Osteocyte (in vitro differentiated cells): ENCODE data around the gene CALML4. TPM values are rescaled to one million over a fixed set of nuclear protein-coding genes. Genes with fewer than 3 reads are reported as not detected.
"Not testable (repeated sequence)": the region's sequence is repeated elsewhere in the genome, so short reads cannot be mapped to it uniquely, and the experiment has no call there.

Experiments
- DNase-seq: peaks from one replicate; pipeline ENCODE4 v3.0.0; 2021; ENCODE audit warnings: mixed read lengths; ENCODE audit not compliant: unreplicated experiment; ENCODE audit errors: extremely low spot score
- H3K27ac Mint-ChIP-seq: one replicate; pipeline ENCODE4 v1.8.0; 2021; ENCODE audit warnings: mild to moderate bottlenecking, mixed read lengths; ENCODE audit not compliant: unreplicated experiment
- H3K27me3 Mint-ChIP-seq: one replicate; pipeline ENCODE4 v1.8.0; 2021; ENCODE audit warnings: mixed read lengths; ENCODE audit not compliant: unreplicated experiment
- H3K36me3 Mint-ChIP-seq: one replicate; pipeline ENCODE4 v1.8.0; 2021; ENCODE audit warnings: mixed read lengths; ENCODE audit not compliant: unreplicated experiment
- H3K4me1 Mint-ChIP-seq: one replicate; pipeline ENCODE4 v1.8.0; 2021; ENCODE audit warnings: mixed read lengths; ENCODE audit not compliant: unreplicated experiment
- H3K4me3 Mint-ChIP-seq: one replicate; pipeline ENCODE4 v1.8.0; 2021; ENCODE audit warnings: mild to moderate bottlenecking, moderate library complexity, mixed read lengths; ENCODE audit not compliant: unreplicated experiment
- H3K9me3 Mint-ChIP-seq: one replicate; pipeline ENCODE4 v1.8.0; 2021; ENCODE audit warnings: mixed read lengths; ENCODE audit not compliant: unreplicated experiment
- CTCF ChIP-seq: fragments of 200-600 bp; sonication (generic); IDR thresholded peaks from 2 replicates; pipeline ENCODE4 v1.5.0; 2021; ENCODE audit warnings: antibody characterized with exemption, mild to moderate bottlenecking, moderate library complexity
- total RNA-seq: library from RNA; stranded (reverse); gene quantifications from 2 replicates; pipeline ENCODE4 v1.2.1, GENCODE V29; 2021

Gene CALML4
- total RNA-seq, 1 donor from 2014 or later, result 2.0 TPM

DNA sequence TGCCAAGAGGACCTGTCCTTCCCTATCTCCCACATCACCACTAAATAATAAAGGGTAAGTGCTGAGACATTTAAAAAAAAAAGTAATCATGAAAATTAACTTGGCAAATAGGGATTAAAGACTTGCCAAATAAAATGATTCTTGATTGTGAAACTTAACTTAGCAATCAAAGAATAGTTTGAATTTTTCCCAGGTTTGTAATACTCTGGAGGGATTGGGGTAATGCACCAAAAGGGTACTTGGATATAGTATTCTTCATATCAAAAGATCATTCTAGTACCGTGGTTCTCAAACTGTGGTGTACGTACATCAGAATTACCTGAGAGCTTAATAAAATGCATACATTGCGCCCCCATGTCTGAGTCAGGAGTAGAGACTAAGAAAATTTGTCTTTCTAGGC, 28.5 kb downstream of the CALML4 start:
- H3K4me1 Mint-ChIP-seq, result peaks cover 7% of the 10 kb centered on the region
- no peak overlapping the region for H3K4me3 Mint-ChIP-seq
- peaks cover 38% of the 10 kb centered on the region for H3K36me3 Mint-ChIP-seq
- no peaks in the 10 kb centered on the region for H3K9me3 Mint-ChIP-seq
- TF ChIP-seq CTCF, result no peak
- no peaks in the 10 kb centered on the region for H3K27me3 Mint-ChIP-seq
- H3K27ac Mint-ChIP-seq, result no peak overlapping the region
- DNase-seq, result no peak

DNA sequence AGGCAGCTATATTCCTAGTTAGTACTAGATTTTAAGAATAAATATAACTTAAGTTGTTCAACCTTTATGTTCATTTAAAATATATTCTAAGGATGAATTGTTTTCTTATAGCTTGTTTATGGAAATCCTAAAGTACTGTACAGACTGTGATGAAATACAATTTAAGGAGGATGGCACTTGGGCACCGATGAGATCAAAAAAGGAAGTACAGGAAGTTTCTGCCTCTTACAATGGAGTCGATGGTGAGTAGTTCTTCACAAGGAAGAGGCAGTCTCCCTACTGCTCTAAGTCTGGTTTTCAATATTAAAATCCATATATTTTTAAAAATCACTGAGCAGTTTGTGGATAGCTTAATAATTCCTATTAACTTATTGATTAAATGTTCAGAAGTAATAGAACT, 29.6 kb downstream of the CALML4 start:
- H3K4me1 Mint-ChIP-seq, result peaks cover 7% of the 10 kb centered on the region
- no peak for TF ChIP-seq CTCF
- H3K27me3 Mint-ChIP-seq, result no peaks in the 10 kb centered on the region
- H3K9me3 Mint-ChIP-seq, result no peaks in the 10 kb centered on the region
- DNase-seq, result no peak
- no peak overlapping the region for H3K4me3 Mint-ChIP-seq
- peaks cover 29% of the 10 kb centered on the region for H3K36me3 Mint-ChIP-seq
- H3K27ac Mint-ChIP-seq, result no peak overlapping the region

DNA sequence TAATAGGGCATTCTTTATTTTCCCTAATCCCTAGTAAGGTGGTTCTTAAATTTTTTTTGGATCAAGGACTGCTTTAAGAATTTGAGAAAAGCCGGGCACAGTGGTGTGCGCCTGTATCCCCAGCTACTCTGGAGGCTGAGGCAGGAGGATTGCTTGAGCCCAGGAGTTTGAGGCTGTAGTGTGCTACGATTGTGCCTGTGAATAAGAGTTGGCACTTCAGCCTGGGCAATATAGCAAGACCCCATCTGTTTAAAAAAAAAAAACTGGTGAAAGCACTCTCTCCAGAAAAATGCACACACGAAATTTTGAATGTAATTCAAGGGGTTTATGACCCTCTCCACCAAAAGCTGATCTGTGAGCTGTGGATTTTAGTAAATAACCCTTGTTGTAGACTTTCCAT, 32.0 kb downstream of the CALML4 start:
- Mint-ChIP-seq H3K27ac (no peak overlapping the region), H3K9me3 (no peaks in the 10 kb centered on the region), H3K36me3 (peaks cover 29% of the 10 kb centered on the region), H3K4me3 (no peak overlapping the region), H3K4me1 (peaks cover 3% of the 10 kb centered on the region), H3K27me3 (no peaks in the 10 kb centered on the region)
- no peak for DNase-seq
- TF ChIP-seq CTCF, result no peak

GRCh38 chr15:68172037-68172436, 33.1 kb downstream of the CALML4 start:
- H3K27me3 Mint-ChIP-seq, H3K4me3 Mint-ChIP-seq, DNase-seq, H3K27ac Mint-ChIP-seq, H3K9me3 Mint-ChIP-seq, H3K4me1 Mint-ChIP-seq: not testable (repeated sequence)
- H3K36me3 Mint-ChIP-seq, result peaks cover 23% of the 10 kb centered on the region

- Mint-ChIP-seq H3K27ac (no peak overlapping the region), H3K4me1 (no peaks in the 10 kb centered on the region), H3K9me3 (no peaks in the 10 kb centered on the region), H3K27me3 (no peaks in the 10 kb centered on the region), H3K36me3 (peaks cover 21% of the 10 kb centered on the region), H3K4me3 (no peak overlapping the region)
- no peak for TF ChIP-seq CTCF
- DNase-seq, result no peak
Observed at GRCh38 chr15:68166847-68167246, 38.3 kb downstream of the CALML4 start.

DNA sequence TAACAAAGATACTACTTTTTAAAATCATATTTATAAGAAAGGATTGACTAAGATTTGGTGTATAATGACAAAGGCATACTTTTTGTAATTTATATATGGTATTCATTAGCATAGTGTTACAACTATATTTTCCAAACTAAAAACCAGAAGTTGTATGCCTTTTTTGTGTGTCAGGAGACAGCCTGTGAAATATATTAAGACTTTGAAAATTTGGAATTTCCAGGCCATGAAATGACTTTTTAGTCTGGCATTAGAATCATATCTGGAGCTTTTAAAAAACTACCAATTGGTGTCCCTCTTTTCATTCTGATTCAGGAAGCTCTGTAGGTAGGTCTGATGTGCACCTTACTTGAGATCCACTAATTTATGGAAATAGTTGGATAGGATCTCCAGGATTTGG, 41.9 kb downstream of the CALML4 start:
- Mint-ChIP-seq H3K9me3 (no peaks in the 10 kb centered on the region), H3K4me1 (peaks cover 2% of the 10 kb centered on the region), H3K4me3 (no peak overlapping the region), H3K36me3 (peaks cover 34% of the 10 kb centered on the region), H3K27me3 (no peaks in the 10 kb centered on the region), H3K27ac (no peak overlapping the region)
- no peak for DNase-seq
- no peak for TF ChIP-seq CTCF
